ENCODE measurements around the gene SLC16A12. TPM values are rescaled to one million over a fixed set of nuclear protein-coding genes. Genes with fewer than 3 reads are reported as not detected.
"Not testable (repeated sequence)": the region's sequence is repeated elsewhere in the genome, so short reads cannot be mapped to it uniquely, and the experiment has no call there.

Gene SLC16A12
- total RNA-seq, 1 donor from 2014 or later: not detected

- peaks cover 12% of the 10 kb centered on the region for H3K27me3 ChIP-seq (ENCODE audit: control insufficient read depth, insufficient read depth, low read length)
- H3K4me3 ChIP-seq (ENCODE audit: low read depth, low read length): no peak overlapping the region
- TF ChIP-seq, protein P1, sequence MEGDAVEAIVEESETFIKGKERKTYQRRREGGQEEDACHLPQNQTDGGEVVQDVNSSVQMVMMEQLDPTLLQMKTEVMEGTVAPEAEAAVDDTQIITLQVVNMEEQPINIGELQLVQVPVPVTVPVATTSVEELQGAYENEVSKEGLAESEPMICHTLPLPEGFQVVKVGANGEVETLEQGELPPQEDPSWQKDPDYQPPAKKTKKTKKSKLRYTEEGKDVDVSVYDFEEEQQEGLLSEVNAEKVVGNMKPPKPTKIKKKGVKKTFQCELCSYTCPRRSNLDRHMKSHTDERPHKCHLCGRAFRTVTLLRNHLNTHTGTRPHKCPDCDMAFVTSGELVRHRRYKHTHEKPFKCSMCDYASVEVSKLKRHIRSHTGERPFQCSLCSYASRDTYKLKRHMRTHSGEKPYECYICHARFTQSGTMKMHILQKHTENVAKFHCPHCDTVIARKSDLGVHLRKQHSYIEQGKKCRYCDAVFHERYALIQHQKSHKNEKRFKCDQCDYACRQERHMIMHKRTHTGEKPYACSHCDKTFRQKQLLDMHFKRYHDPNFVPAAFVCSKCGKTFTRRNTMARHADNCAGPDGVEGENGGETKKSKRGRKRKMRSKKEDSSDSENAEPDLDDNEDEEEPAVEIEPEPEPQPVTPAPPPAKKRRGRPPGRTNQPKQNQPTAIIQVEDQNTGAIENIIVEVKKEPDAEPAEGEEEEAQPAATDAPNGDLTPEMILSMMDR (IDR thresholded peaks at IDR 0.05; ENCODE audit: insufficient read depth, low read length, severe bottlenecking): no peak
- H3K36me3 ChIP-seq (ENCODE audit: control insufficient read depth, insufficient read depth, low read length): no peaks in the 10 kb centered on the region
- DNase-seq (ENCODE audit: low read depth) (no peak), FAIRE-seq (no peak)
Measured at GRCh38 chr10:89534826-89535166, 598 bp downstream of the SLC16A12 start.

DNA sequence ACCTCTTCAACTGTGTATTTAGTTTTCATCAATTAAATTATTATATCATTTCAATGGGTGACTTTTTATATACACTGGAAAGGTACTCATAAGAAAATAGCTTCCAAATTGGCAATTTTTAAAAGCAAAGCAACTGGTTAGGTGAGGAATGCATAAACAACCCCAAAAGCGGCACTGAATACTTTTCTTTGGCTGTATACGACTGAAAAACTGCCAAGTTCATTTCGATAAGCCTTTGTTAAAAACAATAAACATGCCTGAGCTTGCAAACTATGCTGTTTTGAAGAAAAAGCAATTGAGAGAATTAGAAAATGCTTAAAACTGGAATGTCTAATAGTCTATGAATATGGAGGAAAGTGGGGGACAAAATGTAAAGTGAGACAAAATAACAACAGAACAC is 2.9 kb downstream of the SLC16A12 start:
- TF ChIP-seq, protein P1 (IDR thresholded peaks at IDR 0.05; ENCODE audit: insufficient read depth, low read length, severe bottlenecking): no peak
- peak; percentile 63 for DNase-seq (ENCODE audit: low read depth)
- Histone ChIP-seq H3K27me3 (ENCODE audit: control insufficient read depth, insufficient read depth, low read length) (peaks cover 12% of the 10 kb centered on the region), H3K36me3 (ENCODE audit: control insufficient read depth, insufficient read depth, low read length) (no peaks in the 10 kb centered on the region), H3K4me3 (ENCODE audit: low read depth, low read length) (no peak overlapping the region)
- FAIRE-seq: no peak

GRCh38 chr10:89531359-89531758 is 4.0 kb downstream of the SLC16A12 start:
- Histone ChIP-seq H3K36me3 (ENCODE audit: control insufficient read depth, insufficient read depth, low read length) (no peaks in the 10 kb centered on the region), H3K4me3 (ENCODE audit: low read depth, low read length) (no peak overlapping the region), H3K27me3 (ENCODE audit: control insufficient read depth, insufficient read depth, low read length) (peaks cover 12% of the 10 kb centered on the region)
- FAIRE-seq (no peak), DNase-seq (ENCODE audit: low read depth) (peak; percentile 31)
- TF ChIP-seq, protein P1 (IDR thresholded peaks at IDR 0.05; ENCODE audit: insufficient read depth, low read length, severe bottlenecking): no peak

GRCh38 chr10:89529711-89530110 is 5.7 kb downstream of the SLC16A12 start:
- not testable (repeated sequence) for FAIRE-seq; DNase-seq (ENCODE audit: low read depth); H3K36me3 ChIP-seq (ENCODE audit: control insufficient read depth, insufficient read depth, low read length); H3K4me3 ChIP-seq (ENCODE audit: low read depth, low read length); H3K27me3 ChIP-seq (ENCODE audit: control insufficient read depth, insufficient read depth, low read length)

- H3K4me3 ChIP-seq (ENCODE audit: low read depth, low read length): no peak overlapping the region
- TF ChIP-seq, protein P1 (IDR thresholded peaks at IDR 0.05; ENCODE audit: insufficient read depth, low read length, severe bottlenecking): no peak
- no peaks in the 10 kb centered on the region for H3K36me3 ChIP-seq (ENCODE audit: control insufficient read depth, insufficient read depth, low read length)
- FAIRE-seq (peak; percentile 68), DNase-seq (ENCODE audit: low read depth) (no peak)
- H3K27me3 ChIP-seq (ENCODE audit: control insufficient read depth, insufficient read depth, low read length): no peaks in the 10 kb centered on the region
Measured at GRCh38 chr10:89526358-89526757, 9.0 kb downstream of the SLC16A12 start.

DNA sequence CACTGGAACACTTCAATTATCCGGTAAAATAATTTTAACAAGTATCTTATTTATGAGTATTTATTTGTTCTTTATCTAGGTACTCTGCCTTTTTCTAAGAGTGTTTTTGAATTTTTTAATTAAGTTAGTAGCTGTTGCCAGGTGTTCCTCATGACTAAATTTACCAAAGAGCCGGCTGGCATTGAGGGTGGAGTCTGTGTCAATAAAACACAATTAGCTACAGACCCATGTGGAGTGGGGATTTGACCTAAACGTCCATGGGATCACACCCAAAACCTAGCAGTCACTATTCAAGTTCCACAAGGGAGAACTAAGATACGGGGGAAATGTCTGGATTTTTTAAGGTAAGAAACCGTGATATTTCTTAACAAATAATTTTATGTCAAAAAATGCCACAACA is 9.8 kb downstream of the SLC16A12 start:
- no peak for FAIRE-seq
- Histone ChIP-seq H3K4me3 (ENCODE audit: low read depth, low read length) (no peak overlapping the region), H3K36me3 (ENCODE audit: control insufficient read depth, insufficient read depth, low read length) (no peaks in the 10 kb centered on the region), H3K27me3 (ENCODE audit: control insufficient read depth, insufficient read depth, low read length) (no peaks in the 10 kb centered on the region)
- TF ChIP-seq, protein P1 (IDR thresholded peaks at IDR 0.05; ENCODE audit: insufficient read depth, low read length, severe bottlenecking): no peak
- no peak for DNase-seq (ENCODE audit: low read depth)
